GM19467 (cell line): ENCODE results near the gene LOXL4.

Experiments
- ATAC-seq: cut with Tn5 transposase; IDR thresholded peaks from one replicate; pipeline ENCODE4 v1.9.1; 2021; ENCODE audit warnings: mild to moderate bottlenecking, moderate library complexity; ENCODE audit not compliant: unreplicated experiment

Gene LOXL4

DNA sequence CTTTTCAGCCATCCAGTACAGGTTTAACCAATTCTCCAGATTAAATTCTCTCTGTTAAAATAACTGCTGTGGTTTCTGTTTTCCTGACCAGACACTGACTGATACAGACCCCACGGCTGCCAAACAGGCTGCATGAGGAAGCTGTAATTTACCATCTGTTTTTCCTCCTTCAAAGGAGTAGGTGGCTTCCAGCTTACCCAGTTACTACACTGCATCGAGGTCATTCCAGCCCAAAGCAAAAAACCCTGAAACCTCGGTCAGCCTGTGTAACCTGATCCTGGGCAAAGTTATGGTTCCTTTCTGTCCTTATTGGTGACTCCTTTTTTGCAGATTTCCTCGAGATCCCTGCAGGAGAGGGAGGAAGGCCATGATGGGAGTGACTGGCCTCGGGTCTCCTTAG lies 27.9 kb upstream of the LOXL4 start:
- no peak for ATAC-seq

DNA sequence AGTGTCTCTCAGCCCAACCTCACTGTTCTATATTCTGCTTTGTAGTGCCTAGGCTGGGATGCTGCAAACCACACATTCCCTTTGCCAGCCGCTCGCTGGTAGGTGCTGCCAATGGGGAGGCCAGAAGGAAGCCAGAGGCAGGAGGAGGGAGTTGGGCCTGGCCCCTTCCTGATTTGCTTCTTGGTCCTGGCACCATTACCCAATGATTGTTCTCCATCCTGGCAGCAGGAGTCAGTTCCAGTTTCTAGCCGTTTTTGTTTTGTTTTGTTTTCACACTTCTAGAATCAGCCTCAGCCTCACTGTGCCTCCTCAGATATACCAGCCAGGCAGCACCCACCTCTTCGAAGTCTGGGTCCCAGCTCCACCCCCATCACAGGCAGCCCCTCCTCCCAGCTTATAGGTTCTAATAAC lies 27.4 kb upstream of the LOXL4 start:
- ATAC-seq, result no peak

DNA sequence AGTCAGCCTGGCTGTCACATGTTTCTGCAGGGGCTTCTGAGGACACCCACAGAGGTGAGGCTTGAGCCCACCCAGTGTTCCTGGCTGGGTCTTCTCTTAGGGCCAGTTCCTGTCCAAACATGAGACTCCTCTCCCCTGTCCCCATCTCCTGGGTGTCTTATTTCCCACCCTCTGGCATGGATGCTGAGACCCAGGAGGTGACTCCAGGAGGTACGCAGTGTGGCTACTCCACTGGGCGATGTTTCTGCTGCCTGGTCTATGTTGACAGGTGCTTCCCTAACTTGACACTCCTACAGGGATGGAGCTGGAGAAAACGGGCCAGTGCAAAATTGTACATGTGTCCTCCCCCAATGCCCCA lies 26.3 kb upstream of the LOXL4 start:
- ATAC-seq, result no peak

DNA sequence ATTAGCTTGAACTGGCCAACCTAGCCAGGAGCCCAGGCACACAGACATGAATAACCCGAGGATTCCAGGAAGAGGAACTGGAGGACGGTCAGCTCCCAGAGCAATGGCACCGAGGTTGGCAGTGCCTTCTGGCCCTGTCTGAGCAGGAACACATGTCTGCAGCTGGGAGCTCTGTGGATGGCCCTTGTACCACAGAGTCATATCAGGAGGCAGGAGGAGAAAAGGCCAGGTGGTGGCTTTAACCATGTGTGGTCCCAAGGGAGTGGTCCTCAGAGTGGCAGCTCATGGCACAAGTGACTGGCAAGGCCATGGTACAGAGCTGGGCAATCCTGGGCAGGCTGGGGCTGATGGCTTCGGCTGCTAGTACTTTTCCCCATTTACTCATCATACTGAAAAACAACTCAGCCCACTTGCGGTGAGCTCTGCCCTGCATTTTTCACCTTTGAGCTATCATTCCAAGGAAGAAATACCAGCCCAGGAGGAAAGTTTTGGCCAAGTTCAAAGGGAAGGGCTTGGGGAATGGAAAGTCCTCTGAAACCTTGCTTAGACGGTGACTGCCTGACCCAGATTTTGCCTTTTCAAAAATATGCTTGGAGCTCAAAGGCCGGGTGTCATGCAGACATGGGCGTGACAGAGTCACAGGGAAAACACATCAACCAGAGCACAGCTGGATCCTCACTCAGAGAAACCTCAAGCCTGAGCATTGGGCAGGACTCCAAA lies 25.7 kb upstream of the LOXL4 start:
- ATAC-seq, result no peak

DNA sequence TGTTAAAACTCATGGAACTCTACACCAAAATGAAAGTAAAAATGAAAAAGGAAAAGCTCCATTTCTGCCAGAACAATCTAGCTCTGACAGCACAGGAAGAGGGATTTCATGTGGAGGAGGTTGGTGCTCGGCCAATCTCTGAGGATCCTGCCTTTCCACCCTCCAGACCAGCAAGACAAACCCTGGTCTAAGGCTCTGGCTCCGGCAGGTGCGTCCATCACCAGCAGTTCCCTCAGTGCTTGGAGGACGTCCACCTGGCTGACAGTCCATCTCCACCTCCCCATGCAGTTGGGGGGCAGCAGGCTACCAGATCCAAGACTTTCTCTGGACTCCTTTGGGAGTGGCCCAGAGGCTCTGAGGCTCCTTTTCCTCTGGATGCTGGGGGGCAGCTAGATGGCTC lies 25.0 kb upstream of the LOXL4 start:
- ATAC-seq, result no peak

DNA sequence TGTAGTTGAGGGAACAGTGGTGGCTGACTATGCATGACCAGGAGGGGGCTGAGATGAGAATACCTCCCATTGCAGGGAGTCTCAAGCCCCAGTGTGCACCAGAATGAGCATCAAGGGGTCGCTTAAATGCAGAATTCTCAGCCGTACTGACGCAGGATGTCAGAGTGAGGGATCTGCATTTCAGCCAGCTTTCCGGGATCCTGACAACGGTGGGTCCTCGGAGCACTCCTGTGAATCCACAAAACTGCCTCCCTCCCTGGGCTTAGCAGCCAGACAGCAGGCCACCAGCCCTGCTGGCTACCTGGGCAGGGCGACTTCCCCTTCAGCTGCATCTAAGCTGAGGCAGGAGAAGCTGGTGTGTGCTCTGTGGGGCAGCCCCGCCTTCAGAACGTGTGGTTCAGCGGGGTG lies 21.8 kb upstream of the LOXL4 start:
- no peak for ATAC-seq

DNA sequence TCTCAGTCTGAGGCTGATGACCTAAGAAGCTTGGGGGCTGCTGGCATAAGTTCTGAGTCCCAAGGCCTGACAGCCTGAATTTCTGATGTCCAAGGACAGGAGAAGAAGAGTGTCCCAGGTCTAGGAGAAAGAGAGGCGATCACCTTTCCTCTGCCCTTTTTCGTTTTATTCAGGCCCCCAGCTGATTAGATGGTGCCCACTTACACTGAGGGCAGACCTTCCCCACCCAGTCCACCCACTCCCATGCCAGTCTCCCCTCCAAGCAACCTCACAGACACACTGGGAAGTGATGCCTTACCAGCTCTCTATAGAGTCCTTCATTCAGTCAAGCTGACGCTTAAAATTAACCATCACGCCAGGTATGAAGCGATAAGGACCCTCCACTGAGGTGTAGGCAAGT lies 19.3 kb upstream of the LOXL4 start:
- no peak for ATAC-seq

DNA sequence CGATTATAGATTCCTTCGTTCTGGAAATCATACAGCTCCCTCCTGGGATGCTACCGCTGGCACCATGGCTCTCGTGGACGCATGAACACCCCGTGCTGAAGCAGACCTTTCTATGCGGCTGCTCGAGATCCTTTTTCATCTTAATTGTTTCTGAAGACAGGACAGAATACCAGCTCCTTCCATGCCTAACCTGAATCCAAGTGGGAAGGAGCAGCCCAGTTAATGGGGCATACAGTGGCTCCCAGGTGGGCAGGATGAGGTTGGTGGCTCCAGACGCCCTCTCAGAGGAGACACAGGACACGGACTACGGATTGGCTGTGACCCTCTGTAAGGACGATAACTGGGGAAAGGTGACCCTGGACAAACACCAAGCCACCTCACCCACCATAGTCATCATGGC lies 18.4 kb upstream of the LOXL4 start:
- no peak for ATAC-seq

DNA sequence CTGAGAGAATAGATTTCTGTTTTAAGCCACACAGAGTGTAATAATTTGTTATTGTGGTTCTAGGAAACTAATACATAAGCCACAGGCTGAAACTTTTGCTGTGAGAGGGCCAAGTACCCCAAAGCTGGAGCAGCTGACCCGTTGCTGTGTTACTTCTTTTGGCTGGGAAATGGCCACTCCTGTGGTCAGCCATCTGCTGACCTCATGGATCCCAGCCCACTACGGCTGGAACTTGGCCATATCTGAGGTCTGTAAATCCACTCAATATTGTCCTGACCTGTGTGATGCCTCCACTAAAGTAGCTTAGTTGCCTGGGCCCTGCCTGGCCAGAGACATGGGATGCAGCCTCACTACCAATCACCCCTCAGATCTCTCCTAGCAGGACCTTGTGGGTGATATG lies 17.4 kb upstream of the LOXL4 start:
- ATAC-seq, result no peak

DNA sequence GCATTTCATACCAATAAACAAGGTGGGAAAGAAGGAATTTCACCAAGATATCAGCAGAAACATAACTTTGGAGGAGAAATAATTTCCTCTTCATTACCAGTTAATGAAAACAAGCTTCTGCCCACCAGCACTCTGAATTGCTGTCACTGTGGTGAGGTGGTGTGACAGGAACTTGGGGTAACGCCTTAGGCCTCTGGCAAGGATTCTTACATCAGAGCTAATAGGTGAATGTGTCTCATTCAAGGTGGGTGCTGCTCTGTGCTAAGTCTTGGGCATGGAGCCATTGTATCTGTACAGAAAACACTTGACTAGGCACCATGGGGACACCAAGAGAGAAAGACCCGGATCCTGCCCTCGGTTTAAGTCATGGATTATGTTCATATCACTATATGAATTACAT lies 8.3 kb upstream of the LOXL4 start:
- no peak for ATAC-seq

DNA sequence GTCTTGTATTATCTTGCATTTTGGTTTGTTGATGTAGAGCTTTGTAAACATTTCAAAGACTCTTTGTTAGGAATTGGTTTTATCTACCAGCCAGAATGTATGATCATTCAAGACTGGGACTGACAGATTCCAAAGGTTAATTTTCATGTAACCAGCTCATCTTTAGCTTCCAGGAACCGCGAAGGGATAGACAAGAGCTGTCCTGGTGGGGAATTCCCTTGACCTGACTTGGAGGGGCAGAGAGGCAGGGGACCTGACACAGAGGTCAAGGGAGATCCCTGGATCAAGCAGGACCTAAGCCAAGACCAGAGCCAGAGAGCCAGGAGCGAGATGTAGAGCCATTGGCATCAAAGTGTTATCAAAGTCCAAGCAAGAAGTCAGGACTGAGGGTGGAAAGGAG lies 6.6 kb upstream of the LOXL4 start:
- no peak for ATAC-seq

DNA sequence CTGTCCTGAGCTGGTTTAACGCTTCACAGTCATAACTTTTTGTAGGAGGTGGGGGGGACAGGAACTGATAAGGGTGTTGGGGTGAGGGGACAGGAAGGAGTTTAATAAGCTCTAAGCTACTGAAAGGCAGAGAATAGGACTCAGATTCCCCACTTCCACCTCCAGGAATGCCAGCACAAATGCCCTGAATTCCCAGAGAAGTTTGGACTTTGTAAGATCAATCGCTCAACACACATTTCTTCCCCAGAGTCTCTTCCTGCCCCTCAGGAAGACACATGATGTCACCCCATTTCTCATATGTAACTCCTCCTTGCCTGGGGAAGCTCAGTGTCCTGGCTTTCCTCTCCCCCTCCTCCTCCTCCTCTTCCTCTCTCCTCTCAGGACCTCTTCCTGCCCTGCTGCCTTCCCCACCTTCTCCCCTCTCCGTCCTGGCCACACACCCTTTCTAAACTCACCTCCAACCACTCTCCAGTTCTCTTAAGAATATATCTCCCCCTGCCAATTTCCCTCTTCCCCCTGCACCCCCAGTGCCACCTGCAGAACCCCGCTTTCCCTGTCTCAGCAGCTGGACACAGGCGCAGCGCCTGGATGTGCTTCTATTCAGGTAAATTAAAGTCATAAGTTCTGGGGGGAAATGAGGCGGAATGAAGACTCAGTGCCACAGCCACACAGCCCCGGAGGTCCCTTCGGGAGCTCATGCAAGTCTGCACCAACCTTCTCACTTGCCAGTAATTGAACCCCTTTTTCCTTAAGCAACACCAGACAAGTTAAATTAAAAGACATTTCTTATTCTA lies 5.3 kb upstream of the LOXL4 start:
- ATAC-seq, result no peak

DNA sequence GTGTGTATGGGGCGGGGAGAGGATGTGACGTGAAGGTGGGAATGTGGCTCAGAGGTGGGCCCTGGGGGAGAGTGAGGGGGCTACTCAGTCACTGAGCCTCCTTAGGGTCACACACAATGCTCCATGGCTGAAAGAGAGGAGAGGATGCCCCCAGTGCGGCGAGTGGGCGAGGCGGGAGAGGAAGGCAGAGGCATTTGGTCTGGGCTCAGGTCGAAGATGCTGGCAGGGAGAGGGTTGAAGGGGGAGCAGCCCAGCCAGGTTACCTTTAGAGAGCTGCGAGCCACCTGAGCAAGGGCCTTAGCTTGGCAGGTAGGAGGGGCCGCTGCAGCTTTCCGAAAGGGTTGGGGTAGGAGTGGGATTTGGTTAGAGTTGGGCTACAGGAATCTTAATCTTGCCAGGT lies 4.7 kb upstream of the LOXL4 start:
- no peak for ATAC-seq

DNA sequence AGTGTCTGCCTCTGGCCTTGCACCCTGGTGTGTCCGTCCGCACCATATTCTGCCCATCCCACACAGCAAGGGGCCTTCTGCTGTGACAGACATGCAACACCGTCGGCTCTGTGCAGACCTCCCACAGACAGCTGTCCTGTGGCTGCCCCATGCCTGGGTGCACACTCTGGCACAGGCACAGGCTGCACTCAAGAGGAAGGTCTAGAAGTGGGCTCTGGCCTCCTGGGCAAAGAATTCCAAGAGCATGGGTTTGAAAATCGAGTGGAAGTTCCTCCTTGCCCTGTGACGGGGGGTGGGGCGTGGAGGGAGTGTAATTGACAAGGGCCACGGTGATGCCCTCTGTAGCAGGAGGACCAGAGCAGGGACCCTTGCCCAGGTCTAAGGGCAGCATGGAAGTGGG lies 4.3 kb upstream of the LOXL4 start:
- ATAC-seq, result no peak

DNA sequence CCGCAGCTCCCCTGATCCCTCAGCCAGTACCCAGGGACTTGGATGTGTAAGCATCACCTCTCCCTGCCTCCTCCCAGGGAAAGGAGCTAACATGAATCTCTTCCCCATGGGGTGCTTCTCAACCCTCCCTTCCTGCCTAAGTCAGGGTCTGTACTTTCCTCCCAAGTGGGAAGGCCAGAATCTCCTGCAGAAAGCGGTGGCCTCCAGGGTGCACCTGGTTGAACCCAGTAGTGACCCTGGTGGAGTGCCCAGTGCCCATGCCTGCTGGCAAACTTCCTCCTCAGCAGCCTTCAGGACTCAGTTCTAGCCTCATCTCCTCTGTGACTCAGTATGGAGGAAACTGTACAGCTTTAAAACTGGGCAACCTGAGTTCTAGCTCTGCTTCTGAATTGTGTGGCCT lies 2.8 kb upstream of the LOXL4 start:
- ATAC-seq, result no peak

DNA sequence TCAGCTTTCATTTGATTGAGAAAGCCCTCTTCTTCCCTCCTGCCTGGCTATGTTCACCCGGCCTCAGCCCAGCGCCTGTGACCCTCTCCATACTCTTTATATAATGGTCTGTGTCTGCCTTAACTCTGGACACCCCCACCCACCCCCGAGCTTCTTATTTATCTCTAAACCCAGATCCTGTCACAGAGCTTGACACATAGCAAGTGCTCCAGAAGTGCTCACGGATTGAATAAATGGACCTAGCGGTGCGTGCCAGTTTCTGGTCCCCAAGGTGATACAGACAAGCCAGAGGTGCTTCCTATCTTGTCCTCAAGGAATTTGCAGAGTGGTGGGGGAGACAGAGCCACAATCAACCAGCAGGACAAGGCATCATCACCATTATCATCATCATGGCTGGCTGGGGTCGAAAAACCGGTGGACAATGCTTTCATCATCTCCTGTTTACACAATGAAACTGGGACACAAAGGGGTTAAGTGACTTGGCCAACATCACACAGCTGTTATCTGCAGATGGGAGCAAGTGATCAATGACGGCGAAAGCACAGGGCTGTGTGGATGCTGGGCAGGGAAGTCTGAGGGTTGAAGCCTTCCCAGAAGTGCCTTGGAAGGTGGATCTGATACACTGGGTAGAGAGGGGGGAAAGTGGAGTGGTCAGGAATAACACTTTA lies 2.2 kb upstream of the LOXL4 start:
- ATAC-seq, result no peak

DNA sequence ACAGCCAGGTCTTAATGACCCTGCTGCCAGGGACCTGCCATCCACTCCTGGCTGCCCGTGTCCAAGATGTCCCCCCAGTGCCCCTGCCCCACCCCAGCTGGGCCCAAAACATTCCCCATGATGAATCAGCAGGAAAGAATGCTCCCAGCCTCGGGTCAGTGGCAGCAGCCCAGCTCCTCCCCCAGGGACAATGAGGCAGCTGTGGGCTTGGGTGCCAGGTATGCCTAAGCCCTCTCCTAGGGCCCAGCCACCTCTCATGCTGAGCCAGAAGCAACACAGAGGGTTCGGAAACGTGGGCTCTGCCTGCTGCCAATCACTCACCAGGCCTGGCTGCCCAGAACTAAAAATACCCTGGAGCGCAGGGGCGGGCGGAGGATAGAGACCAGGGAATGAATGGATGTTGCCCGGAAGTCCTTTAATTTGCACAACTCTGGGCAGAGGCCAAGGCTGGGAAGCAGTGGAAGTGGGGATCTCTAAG lies 1.5 kb upstream of the LOXL4 start:
- no peak for ATAC-seq

DNA sequence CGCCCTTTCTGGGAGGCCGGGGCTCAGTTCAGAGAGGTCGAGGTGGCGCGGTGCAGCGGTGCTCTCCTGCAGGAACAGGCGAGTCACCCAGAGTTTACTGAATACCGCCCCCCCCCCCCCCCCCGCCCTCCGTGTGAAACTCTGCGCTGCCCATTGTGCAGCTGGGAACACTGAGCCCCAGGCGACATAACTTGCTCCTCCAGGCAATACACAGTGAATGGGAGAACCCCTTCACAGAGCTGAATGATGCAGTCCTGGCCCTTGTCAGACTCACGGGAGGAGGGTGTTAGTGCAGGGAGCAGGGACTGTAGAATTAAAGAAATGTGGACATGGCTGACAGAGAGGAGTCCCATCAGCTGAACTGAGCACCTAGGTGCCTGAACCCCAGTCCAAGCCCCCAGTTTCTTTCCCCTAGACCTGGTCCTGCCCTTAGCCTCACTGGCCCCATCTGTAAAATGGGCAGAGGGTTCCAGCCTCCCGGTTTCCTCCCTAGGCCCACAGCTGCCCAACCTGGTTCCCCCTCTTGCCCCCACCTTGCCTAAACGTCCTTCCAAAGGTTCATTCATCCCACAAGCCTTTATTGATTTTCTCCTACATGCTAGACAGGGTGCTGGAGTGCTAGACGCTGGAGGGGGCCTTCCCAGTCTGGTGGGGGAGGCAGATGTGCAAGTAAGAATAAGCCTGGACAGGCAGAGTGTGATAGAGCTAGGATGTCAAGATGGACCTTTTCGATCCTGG lies 869 bp upstream of the LOXL4 start:
- ATAC-seq, result no peak

DNA sequence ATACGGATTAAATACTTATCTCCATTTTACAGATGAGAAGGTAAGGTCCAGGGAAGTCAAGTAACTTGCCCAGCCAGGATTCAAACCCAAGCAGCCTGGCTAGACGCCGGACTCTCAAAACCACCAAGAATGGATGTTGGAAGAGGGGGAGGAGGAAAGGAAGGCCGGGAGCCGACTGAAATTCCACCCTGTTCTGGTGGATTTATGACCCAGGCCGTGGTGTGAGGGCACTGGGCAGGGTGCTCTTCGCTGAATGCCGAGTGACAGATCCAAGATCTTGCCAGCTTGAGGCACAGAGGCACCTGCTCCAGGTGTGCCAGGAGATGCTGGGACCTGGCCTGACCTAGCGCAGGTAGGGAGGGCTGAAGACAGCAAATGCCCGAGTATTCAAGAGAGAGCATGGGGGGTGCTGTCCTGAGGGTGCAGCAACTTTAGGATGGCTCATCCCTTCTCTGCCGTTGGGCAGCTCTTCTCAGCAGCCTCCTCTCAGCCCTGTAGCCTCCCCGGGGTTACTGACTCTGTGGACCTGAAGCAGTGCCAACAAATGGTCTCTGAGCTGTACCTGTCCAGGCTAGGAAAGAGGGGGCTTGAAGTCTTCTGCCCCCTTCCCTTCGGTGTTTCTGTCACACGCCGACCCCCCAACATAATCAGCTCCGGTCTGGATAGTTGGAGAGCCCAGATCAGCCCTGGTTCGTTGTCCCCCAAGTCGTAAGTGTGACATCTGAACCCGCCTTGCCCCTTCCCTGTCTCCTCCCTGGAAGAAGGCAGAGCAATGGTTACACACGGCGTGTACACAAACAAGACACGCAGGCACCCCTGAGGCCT lies 713 bp downstream of the LOXL4 start:
- ATAC-seq, result no peak

DNA sequence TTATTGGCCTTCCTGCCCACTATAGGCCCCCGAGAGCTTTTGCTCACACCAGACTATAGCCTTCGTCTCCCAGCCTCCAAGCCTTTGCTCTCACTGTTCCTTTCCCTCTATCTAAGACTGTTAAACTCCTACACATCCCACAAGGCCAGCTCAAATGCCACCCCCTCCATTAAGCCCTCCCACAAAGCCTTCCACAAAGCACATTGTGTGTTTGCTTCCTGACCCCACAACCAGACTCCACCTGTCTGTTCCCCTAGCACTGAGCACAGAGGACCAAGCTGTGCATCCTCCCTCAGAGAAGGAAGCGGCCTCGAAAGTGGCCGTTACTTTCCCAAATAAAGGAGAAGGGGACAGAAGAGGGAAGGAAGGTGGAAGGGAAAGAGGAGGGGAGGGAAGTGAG lies 1.3 kb downstream of the LOXL4 start:
- ATAC-seq, result no peak
